ENCODE results near the gene LIPJ.

LIPJ gene

GRCh38 chr10:88540351-88540750, 46.2 kb upstream of the LIPJ start:
- Histone ChIP-seq H3F3A (ENCODE audit: insufficient read depth, low read length) (no peaks in the 10 kb centered on the region), H3K27ac (ENCODE audit: low read depth, low read length, poor library complexity, severe bottlenecking) (no peak overlapping the region), H3K36me3 (ENCODE audit: insufficient read depth, low read length) (no peaks in the 10 kb centered on the region), H3K9me3 (ENCODE audit: low read length) (no peaks in the 10 kb centered on the region), H2AFZ (ENCODE audit: low read length) (no peak overlapping the region), H3K4me2 (ENCODE audit: low read length) (no peak overlapping the region), H3K9ac (ENCODE audit: low read length) (no peak overlapping the region), H3K79me2 (ENCODE audit: insufficient read depth, low read length) (no peaks in the 10 kb centered on the region), H3K4me3 (ENCODE audit: low read depth, low read length, poor library complexity, severe bottlenecking) (no peak overlapping the region), H4K20me1 (ENCODE audit: insufficient read depth, low read length) (no peaks in the 10 kb centered on the region), H3K27me3 (ENCODE audit: insufficient read depth, low read length) (no peaks in the 10 kb centered on the region), H3K9me2 (ENCODE audit: low read depth, low read length) (no peaks in the 10 kb centered on the region), H3K4me1 (ENCODE audit: insufficient read depth, low read length, severe bottlenecking) (no peaks in the 10 kb centered on the region)
- TF ChIP-seq CTCF (IDR thresholded peaks at IDR 0.05; ENCODE audit: low read length) = no peak

- no peak overlapping the region for H3K4me3 ChIP-seq (ENCODE audit: low read depth, low read length, poor library complexity, severe bottlenecking)
- H3K27ac ChIP-seq (ENCODE audit: low read depth, low read length, poor library complexity, severe bottlenecking) = no peak overlapping the region
- H3K4me2 ChIP-seq (ENCODE audit: low read length) = no peak overlapping the region
- no peaks in the 10 kb centered on the region for H3K36me3 ChIP-seq (ENCODE audit: insufficient read depth, low read length)
- no peaks in the 10 kb centered on the region for H3K9me3 ChIP-seq (ENCODE audit: low read length)
- no peaks in the 10 kb centered on the region for H3K9me2 ChIP-seq (ENCODE audit: low read depth, low read length)
- H3K4me1 ChIP-seq (ENCODE audit: insufficient read depth, low read length, severe bottlenecking) = no peaks in the 10 kb centered on the region
- no peaks in the 10 kb centered on the region for H3K79me2 ChIP-seq (ENCODE audit: insufficient read depth, low read length)
- TF ChIP-seq EZH2 (IDR thresholded peaks at IDR 0.05; ENCODE audit: borderline replicate concordance, low read length) (no peak), CTCF (IDR thresholded peaks at IDR 0.05; ENCODE audit: low read length) (no peak)
- H3K9ac ChIP-seq (ENCODE audit: low read length) = no peak overlapping the region
- no peaks in the 10 kb centered on the region for H3F3A ChIP-seq (ENCODE audit: insufficient read depth, low read length)
- H3K27me3 ChIP-seq (ENCODE audit: insufficient read depth, low read length) = no peaks in the 10 kb centered on the region
- H2AFZ ChIP-seq (ENCODE audit: low read length) = no peak overlapping the region
- no peaks in the 10 kb centered on the region for H4K20me1 ChIP-seq (ENCODE audit: insufficient read depth, low read length)
Observed at GRCh38 chr10:88541116-88541626, 45.4 kb upstream of the LIPJ start.

- TF ChIP-seq EZH2 (IDR thresholded peaks at IDR 0.05; ENCODE audit: borderline replicate concordance, low read length) = no peak
- TF ChIP-seq CTCF (IDR thresholded peaks at IDR 0.05; ENCODE audit: low read length) = no peak
Observed at GRCh38 chr10:88542522-88542921, 44.0 kb upstream of the LIPJ start.

More at GRCh38 chr10:88542522-88542921, 44.0 kb upstream of the LIPJ start:
- Histone ChIP-seq H3K9me2 (ENCODE audit: low read depth, low read length) (no peaks in the 10 kb centered on the region), H3K4me3 (ENCODE audit: low read depth, low read length, poor library complexity, severe bottlenecking) (no peak overlapping the region), H3K36me3 (ENCODE audit: insufficient read depth, low read length) (no peaks in the 10 kb centered on the region), H3K9ac (ENCODE audit: low read length) (no peak overlapping the region), H3K4me1 (ENCODE audit: insufficient read depth, low read length, severe bottlenecking) (no peaks in the 10 kb centered on the region), H3K27me3 (ENCODE audit: insufficient read depth, low read length) (no peaks in the 10 kb centered on the region), H3F3A (ENCODE audit: insufficient read depth, low read length) (no peaks in the 10 kb centered on the region), H3K27ac (ENCODE audit: low read depth, low read length, poor library complexity, severe bottlenecking) (no peak overlapping the region), H2AFZ (ENCODE audit: low read length) (no peak overlapping the region), H3K9me3 (ENCODE audit: low read length) (no peaks in the 10 kb centered on the region), H3K79me2 (ENCODE audit: insufficient read depth, low read length) (no peaks in the 10 kb centered on the region), H3K4me2 (ENCODE audit: low read length) (no peak overlapping the region), H4K20me1 (ENCODE audit: insufficient read depth, low read length) (no peaks in the 10 kb centered on the region)
